H1 (cell line): ENCODE data around the gene KMT2A. TPM values are rescaled to one million over a fixed set of nuclear protein-coding genes. Genes with fewer than 3 reads are reported as not detected.

ENCODE experiments used
- CTCF ChIA-PET: fragments of 300-600 bp; sonication (Branson Sonifier 250); formaldehyde crosslinking; loops from one replicate; lab custom pipeline; 2021; ENCODE audit not compliant: partially characterized antibody; lab: Charles Lee
- POLR2A ChIA-PET: fragments of 300-600 bp; sonication (Branson Sonifier 250); formaldehyde crosslinking; loops from one replicate; lab custom pipeline; 2021; ENCODE audit warnings: inconsistent platforms; ENCODE audit not compliant: partially characterized antibody; lab: Charles Lee
- DNase-seq, 2 experiments: peaks; one replicate each; pipeline versions ENCODE4 v3.0.0 to v3.0.0-alpha.2; 2010 to 2022; ENCODE audit warnings: low spot score in 2 of 2, low read depth in 1 of 2, mixed read lengths in 1 of 2
- FAIRE-seq: peaks from 2 replicates; lab custom pipeline; 2011; peaks lifted over from hg19 to GRCh38; lab: Jason Lieb, UNC
- H2AFZ ChIP-seq: 2 replicates; pipeline ENCODE4 v1.8.1; 2012; ENCODE audit warnings: low read length, inconsistent platforms
- H2AK5ac ChIP-seq: 2 replicates; pipeline ENCODE4 v1.6.1; 2013; ENCODE audit warnings: low read depth, low read length
- H2BK120ac ChIP-seq: replicated peaks from 2 replicates; pipeline ENCODE3; 2013; ENCODE audit warnings: low read depth, low read length, inconsistent platforms
- H2BK12ac ChIP-seq: 2 replicates; pipeline ENCODE4 v1.6.1; 2013; ENCODE audit warnings: low read depth, low read length
- H2BK15ac ChIP-seq: 2 replicates; pipeline ENCODE4 v1.6.1; 2013; ENCODE audit warnings: low read length
- H2BK20ac ChIP-seq: 2 replicates; pipeline ENCODE4 v1.6.1; 2013; ENCODE audit warnings: low read length
- H2BK5ac ChIP-seq: 2 replicates; pipeline ENCODE4 v1.6.1; 2013; ENCODE audit warnings: low read depth, low read length
- H3K14ac ChIP-seq: 2 replicates; pipeline ENCODE4 v1.6.1; 2013; ENCODE audit warnings: inconsistent platforms; ENCODE audit not compliant: insufficient read length
- H3K18ac ChIP-seq: 2 replicates; pipeline ENCODE4 v1.6.1; 2013; ENCODE audit warnings: low read length; ENCODE audit errors: extremely low read depth
- H3K23ac ChIP-seq: 2 replicates; pipeline ENCODE4 v1.6.1; 2013; ENCODE audit warnings: inconsistent platforms; ENCODE audit not compliant: insufficient read length
- H3K23me2 ChIP-seq: 2 replicates; pipeline ENCODE4 v1.6.1; 2013; ENCODE audit warnings: low read depth, low read length
- H3K27ac ChIP-seq: 2 replicates; pipeline ENCODE4 v1.6.1; 2011; ENCODE audit warnings: low read depth, low read length, inconsistent platforms
- H3K27me3 ChIP-seq, 4 experiments: replicated peaks in 1 of 4; 1 replicate in 1 of 4; 2 replicates in 3 of 4; pipeline versions ENCODE4 v1.6.1 to v1.8.1; 2011 to 2013; ENCODE audit warnings: low read length in 3 of 4, mild to moderate bottlenecking in 3 of 4, inconsistent platforms in 2 of 4, mixed read lengths in 2 of 4, moderate library complexity in 1 of 4; ENCODE audit not compliant: control insufficient read depth in 3 of 4, insufficient read depth in 3 of 4; ENCODE audit errors: extremely low read depth in 1 of 4
- H3K36me3 ChIP-seq, 4 experiments: 2 replicates each; pipeline versions ENCODE4 v1.6.1 to v1.8.1; 2011 to 2013; ENCODE audit warnings: mild to moderate bottlenecking in 4 of 4, low read length in 3 of 4, moderate library complexity in 2 of 4, control low read depth in 1 of 4, inconsistent platforms in 1 of 4; ENCODE audit not compliant: insufficient read depth in 4 of 4, control insufficient read depth in 2 of 4
- H3K4ac ChIP-seq: replicated peaks from 2 replicates; pipeline ENCODE3; 2013; ENCODE audit warnings: low read length, low read depth, mixed read lengths, inconsistent platforms; ENCODE audit not compliant: insufficient read length
- H3K4me1 ChIP-seq, 4 experiments: replicated peaks in 1 of 4; 1 replicate in 1 of 4; 2 replicates in 3 of 4; pipeline versions ENCODE4 v1.6.1 to v1.8.1; 2011 to 2013; ENCODE audit warnings: low read length in 3 of 4, inconsistent platforms in 2 of 4, mixed read lengths in 1 of 4; ENCODE audit not compliant: insufficient read depth in 4 of 4, control insufficient read depth in 3 of 4
- H3K4me2 ChIP-seq, 2 experiments: 2 replicates each; pipeline versions ENCODE4 v1.6.1 to v1.8.1; 2011 to 2013; ENCODE audit warnings: low read depth in 2 of 2, low read length in 2 of 2, control low read depth in 1 of 2, inconsistent platforms in 1 of 2, mild to moderate bottlenecking in 1 of 2; ENCODE audit not compliant: insufficient read depth in 1 of 2
- H3K4me3 ChIP-seq, 4 experiments: fragments of 200-600, 300-600 bp in 1 of 4; sonication (generic), shearing (Covaris generic), sonication (Bioruptor Twin) in 1 of 4; 2 replicates each; pipeline versions ENCODE4 v1.5.1 to v1.8.1; 2011 to 2016; ENCODE audit warnings: low read length in 4 of 4, low read depth in 3 of 4, control low read depth in 2 of 4, inconsistent platforms in 2 of 4, mild to moderate bottlenecking in 2 of 4, mixed read lengths in 1 of 4, moderate library complexity in 1 of 4; ENCODE audit not compliant: insufficient read depth in 2 of 4; ENCODE audit errors: extremely low read depth in 1 of 4
- H3K56ac ChIP-seq: replicated peaks from 2 replicates; pipeline ENCODE3; 2013; ENCODE audit warnings: low read depth, mild to moderate bottlenecking, mixed read lengths, low read length, inconsistent platforms; ENCODE audit not compliant: insufficient read length
- H3K79me1 ChIP-seq: 2 replicates; pipeline ENCODE4 v1.6.1; 2013; ENCODE audit warnings: low read depth, low read length, control low read depth
- H3K79me2 ChIP-seq, 2 experiments: 2 replicates each; pipeline versions ENCODE4 v1.6.1 to v1.8.1; 2012 to 2013; ENCODE audit warnings: low read length in 2 of 2, mild to moderate bottlenecking in 2 of 2, inconsistent platforms in 1 of 2; ENCODE audit not compliant: insufficient read depth in 2 of 2, control insufficient read depth in 1 of 2
- H3K9ac ChIP-seq, 4 experiments: replicated peaks in 1 of 4; 1 replicate in 1 of 4; 2 replicates in 3 of 4; pipeline versions ENCODE4 v1.6.1 to v1.8.1; 2011 to 2013; ENCODE audit warnings: low read depth in 3 of 4, low read length in 3 of 4, control low read depth in 2 of 4, mild to moderate bottlenecking in 2 of 4, moderate library complexity in 2 of 4, inconsistent platforms in 1 of 4; ENCODE audit errors: extremely low read depth in 1 of 4
- H3K9me3 ChIP-seq, 2 experiments: 2 replicates each; pipeline versions ENCODE4 v1.6.1 to v1.8.1; 2012 to 2013; ENCODE audit warnings: mild to moderate bottlenecking in 2 of 2, moderate library complexity in 2 of 2, control low read depth in 1 of 2, inconsistent platforms in 1 of 2, low read depth in 1 of 2, low read length in 1 of 2, mixed read lengths in 1 of 2; ENCODE audit not compliant: insufficient read depth in 2 of 2
- H4K20me1 ChIP-seq, 2 experiments: replicated peaks in 1 of 2; 2 replicates each; pipeline versions ENCODE3 to v1.8.1; 2011 to 2013; ENCODE audit warnings: inconsistent platforms in 2 of 2, low read length in 2 of 2, mild to moderate bottlenecking in 1 of 2; ENCODE audit not compliant: insufficient read depth in 2 of 2, control insufficient read depth in 1 of 2
- H4K5ac ChIP-seq: 2 replicates; pipeline ENCODE4 v1.6.1; 2013; ENCODE audit warnings: low read length, low read depth, mixed read lengths, inconsistent platforms; ENCODE audit not compliant: insufficient read length
- H4K8ac ChIP-seq: 2 replicates; pipeline ENCODE4 v1.8.0; 2013; ENCODE audit warnings: mild to moderate bottlenecking, moderate library complexity, low read length, inconsistent platforms; ENCODE audit not compliant: insufficient read depth; ENCODE audit errors: extremely low read depth
- H4K91ac ChIP-seq: replicated peaks from 2 replicates; pipeline ENCODE3; 2013; ENCODE audit warnings: low read length, mixed read lengths, inconsistent platforms; ENCODE audit not compliant: insufficient read length
- HDAC6 ChIP-seq: IDR thresholded peaks from one replicate; pipeline ENCODE4 v1.7.1; 2012; ENCODE audit warnings: low read depth, mild to moderate bottlenecking, inconsistent platforms, low read length, moderate library complexity
- JUN ChIP-seq: IDR thresholded peaks from 2 replicates; pipeline ENCODE4 v1.6.1; 2011; ENCODE audit warnings: low read depth, mild to moderate bottlenecking, improper control_type of control experiment, low read length
- JUND ChIP-seq: IDR thresholded peaks from 2 replicates; pipeline ENCODE4 v1.6.1; 2011; ENCODE audit warnings: mild to moderate bottlenecking, improper control_type of control experiment, low read length
- KDM4A ChIP-seq: IDR thresholded peaks from one replicate; pipeline ENCODE4 v1.7.1; 2012; ENCODE audit warnings: low read depth, mild to moderate bottlenecking, moderate library complexity, low read length, inconsistent platforms; ENCODE audit not compliant: severe bottlenecking
- MAFK ChIP-seq: IDR thresholded peaks from 2 replicates; pipeline ENCODE4 v1.6.1; 2012; ENCODE audit warnings: low read depth, mild to moderate bottlenecking, improper control_type of control experiment, low read length
- POU5F1 ChIP-seq: IDR thresholded peaks from 2 replicates; pipeline ENCODE4 v1.6.1; 2011; ENCODE audit warnings: low read depth, mild to moderate bottlenecking, low read length, moderate library complexity
- RXRA ChIP-seq: IDR thresholded peaks from 2 replicates; pipeline ENCODE4 v1.6.1; 2011; ENCODE audit warnings: low read depth, mild to moderate bottlenecking, low read length, moderate library complexity; ENCODE audit not compliant: insufficient read depth
- WGBS, 2 experiments: shearing (Covaris generic) in 1 of 2; methylation state at CpG; one replicate each; pipeline versions ENCODE4 v1.1.6 to v1.1.7; 2013 to 2015; ENCODE audit warnings: low lambda C conversion rate in 2 of 2, mixed read lengths in 2 of 2, inconsistent platforms in 1 of 2, low coverage in 1 of 2, missing lambda C conversion rate in 1 of 2; ENCODE audit not compliant: insufficient replicate concordance in 2 of 2, insufficient coverage in 1 of 2, insufficient read length in 1 of 2; ENCODE audit errors: extremely low coverage in 1 of 2, missing lambda C conversion rate in 1 of 2; 5-methylcytosine and 5-hydroxymethylcytosine counted together
- polyA plus RNA-seq, 7 experiments: library from polyadenylated mRNA; depleted of rRNA in 3 of 7; stranded (reverse) in 5 of 7; unstranded in 2 of 7; fragments of >200 nt in 5 of 7; fragments of 200-250 nt in 2 of 7; gene quantifications; 1 replicate in 5 of 7; 2 replicates in 1 of 7; 4 replicates in 1 of 7; pipeline versions ENCODE4 v1.2.1 to v1.2.3, GENCODE V29; 2011 to 2013; ENCODE audit warnings: missing spikeins in 2 of 7, mixed read lengths in 2 of 7
- total RNA-seq: library from RNA; stranded (reverse); fragmentation: NEBNext Ultra II Directional; extraction: Animal tissue kit (Norgen Biotek cat#: 25700); gene quantifications from 2 replicates; pipeline ENCODE4 v1.2.1, GENCODE V29; 2021
- TF ChIP-seq, protein P1 (sequence below): IDR thresholded peaks from 2 replicates; pipeline ENCODE4 v1.6.1; 2012; ENCODE audit warnings: inconsistent platforms

Gene KMT2A
- total and polyA plus RNA-seq, 2 of the 8 experiments (the other 6 are each of a cell fraction or from before 2014, with no cell fraction given): 35.9 to 62.1 TPM

GRCh38 chr11:118406599-118407166 lies 29.6 kb upstream of the KMT2A start:
- no peak overlapping the region for H4K91ac ChIP-seq
- H3K56ac ChIP-seq: no peak overlapping the region
- no peak overlapping the region for H4K5ac ChIP-seq
- peaks cover 7 to 32% (median 9%) of the 10 kb centered on the region in 4 experiments for H3K36me3 ChIP-seq
- FAIRE-seq (no peak), DNase-seq (no peak)
- 93% methylated on average over 7 of the region's 7 CpGs; no CpG with 5 or more reads in 1 of the 2 experiments for WGBS, 2 experiments
- H2BK12ac ChIP-seq: no peak overlapping the region
- no peak overlapping the region for H3K9ac ChIP-seq
- H3K18ac ChIP-seq: no peak overlapping the region
- CTCF ChIA-PET: interaction anchor here (1.4 kb wide), 2 partner anchors 9 to 208 kb away, joined by 4 to 5 read pairs; no protein-coding TSS in a partner anchor
- H3K79me2 ChIP-seq: peaks cover 13 to 62% of the 10 kb centered on the region in 2 experiments
- no peak overlapping the region for H3K4ac ChIP-seq
- no peak overlapping the region for H2BK15ac ChIP-seq
- no peak overlapping the region for H2AK5ac ChIP-seq
- no peak overlapping the region for H2AFZ ChIP-seq
- peaks cover 10 to 11% of the 10 kb centered on the region in 2 experiments for H4K20me1 ChIP-seq
- H3K23me2 ChIP-seq: no peaks in the 10 kb centered on the region; the same call in 1 of the 2 replicates
- POLR2A ChIA-PET: interaction anchor here (0.8 to 1.7 kb wide), 5 partner anchors 12 to 280 kb away, joined by 3 to 5 read pairs (median 3); partner anchors contain the start of gene KMT2A
- no peak overlapping the region for H4K8ac ChIP-seq
- no peak overlapping the region for H3K14ac ChIP-seq
- H3K27ac ChIP-seq: no peak overlapping the region
- H2BK20ac ChIP-seq: no peak overlapping the region
- no peaks in the 10 kb centered on the region for H3K9me3 ChIP-seq
- TF ChIP-seq HDAC6: no peak
- TF ChIP-seq, protein P1, sequence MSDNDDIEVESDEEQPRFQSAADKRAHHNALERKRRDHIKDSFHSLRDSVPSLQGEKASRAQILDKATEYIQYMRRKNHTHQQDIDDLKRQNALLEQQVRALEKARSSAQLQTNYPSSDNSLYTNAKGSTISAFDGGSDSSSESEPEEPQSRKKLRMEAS: no peak
- no peak for TF ChIP-seq KDM4A
- no peak for TF ChIP-seq POU5F1
- TF ChIP-seq JUND: no peak
- TF ChIP-seq MAFK: no peak
- TF ChIP-seq JUN: no peak
- TF ChIP-seq RXRA: no peak
- H3K4me1 ChIP-seq: peaks cover 0 to 3% (median 0%) of the 10 kb centered on the region in 4 experiments; a peak in 2 of 7 replicates
- H2BK120ac ChIP-seq: no peak overlapping the region
- H3K4me3 ChIP-seq: no peak overlapping the region
- H2BK5ac ChIP-seq: no peak overlapping the region
- 0 out of 2 replicates have a peak, but pooled peaks cover 2% of the 10 kb centered on the region for H3K79me1 ChIP-seq
- no peaks in the 10 kb centered on the region for H3K27me3 ChIP-seq
- H3K23ac ChIP-seq: no peak overlapping the region
- H3K4me2 ChIP-seq: no peak overlapping the region
